T-helper 17 cell (primary cell): ENCODE data around the gene ERAS. TPM values are rescaled to one million over a fixed set of nuclear protein-coding genes. Genes with fewer than 3 reads are reported as not detected.

ENCODE experiments used
- ATAC-seq: fragments of 150-1000 bp; cut with Tn5 transposase; 2 replicates; pipeline ENCODE4 v1.10.0; 2021; ENCODE audit warnings: mild to moderate bottlenecking, moderate library complexity
- DNase-seq, 3 donors: peaks; one replicate each; pipeline versions ENCODE4 v3.0.0 to v3.0.0-alpha.2; 2020 to 2021
- H3K9me3 ChIP-seq: one replicate; pipeline ENCODE4 v1.7.0; 2013; ENCODE audit warnings: low read length, mild to moderate bottlenecking; ENCODE audit not compliant: control insufficient read depth, poor library complexity, severe bottlenecking
- H3K27ac Mint-ChIP-seq: one replicate; pipeline ENCODE4 v1.8.0; 2022; ENCODE audit warnings: mild to moderate bottlenecking, moderate library complexity, mixed read lengths
- H3K27me3 Mint-ChIP-seq: one replicate; pipeline ENCODE4 v1.8.0; 2022; ENCODE audit warnings: mixed read lengths
- H3K36me3 Mint-ChIP-seq: one replicate; pipeline ENCODE4 v1.8.0; 2022; ENCODE audit warnings: low read depth, mixed read lengths
- H3K4me1 Mint-ChIP-seq: one replicate; pipeline ENCODE4 v1.8.0; 2022; ENCODE audit warnings: mild to moderate bottlenecking, mixed read lengths
- H3K4me3 Mint-ChIP-seq: one replicate; pipeline ENCODE4 v1.8.0; 2022; ENCODE audit warnings: mild to moderate bottlenecking, moderate library complexity, mixed read lengths
- total RNA-seq, 4 donors: library from RNA in 2 of 4; stranded (reverse) in 2 of 4; gene quantifications; one replicate each; pipeline ENCODE4 v1.2.3 and lab custom pipeline; 2022 to 2026

The ERAS gene
- total RNA-seq, 2 donors from 2014 or later = not detected

- Mint-ChIP-seq H3K4me3 (no peak overlapping the region), H3K27me3 (peaks cover 27% of the 10 kb centered on the region), H3K36me3 (peaks cover 5% of the 10 kb centered on the region), H3K4me1 (peaks cover 21% of the 10 kb centered on the region), H3K27ac (no peak overlapping the region)
- ATAC-seq = no peak
- no peak for DNase-seq
- H3K9me3 ChIP-seq = no peaks in the 10 kb centered on the region
Measured at GRCh38 chrX:48789366-48790220, 36.7 kb upstream of the ERAS start.

GRCh38 chrX:48790477-48790876 lies 35.8 kb upstream of the ERAS start:
- no peaks in the 10 kb centered on the region for H3K9me3 ChIP-seq
- ATAC-seq = no peak
- no peak overlapping the region for H3K4me3 Mint-ChIP-seq

GRCh38 chrX:48791063-48791820 lies 35.1 kb upstream of the ERAS start:
- ATAC-seq (no peak), DNase-seq (no peak)
- H3K27ac Mint-ChIP-seq = no peak overlapping the region
- H3K4me1 Mint-ChIP-seq = peaks cover 19% of the 10 kb centered on the region
- H3K27me3 Mint-ChIP-seq = peaks cover 17% of the 10 kb centered on the region
- no peak overlapping the region for H3K4me3 Mint-ChIP-seq
- peaks cover 5% of the 10 kb centered on the region for H3K36me3 Mint-ChIP-seq
- no peaks in the 10 kb centered on the region for H3K9me3 ChIP-seq

More at GRCh38 chrX:48790477-48790876, 35.8 kb upstream of the ERAS start:
- Mint-ChIP-seq H3K27ac (peak overlapping the region; percentile 8), H3K36me3 (peaks cover 5% of the 10 kb centered on the region), H3K4me1 (peaks cover 20% of the 10 kb centered on the region), H3K27me3 (peaks cover 23% of the 10 kb centered on the region)
- no peak for DNase-seq

GRCh38 chrX:48792219-48792618 lies 34.1 kb upstream of the ERAS start:
- ATAC-seq (no peak), DNase-seq (no peak)
- no peak overlapping the region for H3K27ac Mint-ChIP-seq
- H3K36me3 Mint-ChIP-seq = peaks cover 4% of the 10 kb centered on the region
- H3K27me3 Mint-ChIP-seq = peaks cover 11% of the 10 kb centered on the region
- no peaks in the 10 kb centered on the region for H3K9me3 ChIP-seq
- H3K4me1 Mint-ChIP-seq = peaks cover 16% of the 10 kb centered on the region
- no peak overlapping the region for H3K4me3 Mint-ChIP-seq

- H3K27ac Mint-ChIP-seq = no peak overlapping the region
- ATAC-seq (no peak), DNase-seq (no peak)
- H3K9me3 ChIP-seq = no peaks in the 10 kb centered on the region
- H3K27me3 Mint-ChIP-seq = no peaks in the 10 kb centered on the region
- H3K36me3 Mint-ChIP-seq = no peaks in the 10 kb centered on the region
- peaks cover 9% of the 10 kb centered on the region for H3K4me1 Mint-ChIP-seq
- H3K4me3 Mint-ChIP-seq = no peak overlapping the region
Measured at GRCh38 chrX:48793935-48794334, 32.4 kb upstream of the ERAS start.

- Mint-ChIP-seq H3K4me3 (no peak overlapping the region), H3K36me3 (no peaks in the 10 kb centered on the region), H3K4me1 (peaks cover 9% of the 10 kb centered on the region), H3K27ac (no peak overlapping the region), H3K27me3 (no peaks in the 10 kb centered on the region)
- no peak for ATAC-seq
- DNase-seq = no peak
- H3K9me3 ChIP-seq = no peaks in the 10 kb centered on the region
Measured at GRCh38 chrX:48794340-48794910, 31.9 kb upstream of the ERAS start.

GRCh38 chrX:48794911-48795515 lies 31.3 kb upstream of the ERAS start:
- Mint-ChIP-seq H3K27ac (no peak overlapping the region), H3K4me3 (no peak overlapping the region), H3K27me3 (no peaks in the 10 kb centered on the region), H3K4me1 (peaks cover 3% of the 10 kb centered on the region), H3K36me3 (no peaks in the 10 kb centered on the region)
- no peak for DNase-seq
- H3K9me3 ChIP-seq = no peaks in the 10 kb centered on the region
- no peak for ATAC-seq

- no peak overlapping the region for H3K4me3 Mint-ChIP-seq
- ATAC-seq = no peak
Measured at GRCh38 chrX:48798318-48798717, 28.0 kb upstream of the ERAS start.

GRCh38 chrX:48800574-48801279 lies 25.6 kb upstream of the ERAS start:
- DNase-seq = no peak
- H3K9me3 ChIP-seq = no peaks in the 10 kb centered on the region
- Mint-ChIP-seq H3K27me3 (no peaks in the 10 kb centered on the region), H3K4me3 (peak overlapping the region; percentile 97), H3K36me3 (no peaks in the 10 kb centered on the region), H3K4me1 (peaks cover 15% of the 10 kb centered on the region), H3K27ac (peak overlapping the region; percentile 98)
- ATAC-seq = no peak

More at GRCh38 chrX:48798318-48798717, 28.0 kb upstream of the ERAS start:
- DNase-seq = no peak
- no peaks in the 10 kb centered on the region for H3K36me3 Mint-ChIP-seq
- H3K27me3 Mint-ChIP-seq = no peaks in the 10 kb centered on the region
- H3K4me1 Mint-ChIP-seq = peaks cover 10% of the 10 kb centered on the region
- H3K27ac Mint-ChIP-seq = no peak overlapping the region
- no peaks in the 10 kb centered on the region for H3K9me3 ChIP-seq

- H3K4me3 Mint-ChIP-seq = peak within 1 kb of the TSS; percentile 97
- peak; percentile 87 to 94 (median 90) for DNase-seq
- H3K4me1 Mint-ChIP-seq = peaks cover 16% of the 10 kb centered on the region
- H3K36me3 Mint-ChIP-seq = no peaks in the 10 kb centered on the region
- H3K27ac Mint-ChIP-seq = peak within 1 kb of the TSS; percentile 98
- peak; percentile 86 for ATAC-seq
- H3K9me3 ChIP-seq = no peaks in the 10 kb centered on the region
- no peaks in the 10 kb centered on the region for H3K27me3 Mint-ChIP-seq
Measured at GRCh38 chrX:48801280-48802088, 24.8 kb upstream of the ERAS start, which contains the start of gene HDAC6. HDAC6 (plus strand) TSS chrX:48802067; CDS start chrX:48802693, 626 bp downstream.

- Mint-ChIP-seq H3K4me1 (peaks cover 16% of the 10 kb centered on the region), H3K4me3 (peak overlapping the region; percentile 97), H3K27ac (peak overlapping the region; percentile 98), H3K36me3 (no peaks in the 10 kb centered on the region), H3K27me3 (no peaks in the 10 kb centered on the region)
- DNase-seq (peak in 2 of 3 donors; percentile 37 to 50), ATAC-seq (peak; percentile 3)
- no peaks in the 10 kb centered on the region for H3K9me3 ChIP-seq
Measured at GRCh38 chrX:48802089-48802904, 24.0 kb upstream of the ERAS start.
